Ishikawa (cell line): ENCODE measurements around the gene ERCC6L2.

Source experiments
- EGR1 ChIP-seq: IDR thresholded peaks from 2 replicates; pipeline ENCODE4 v1.6.1; 2012
- RAD21 ChIP-seq: IDR thresholded peaks from 2 replicates; pipeline ENCODE4 v1.6.1; 2012; ENCODE audit warnings: low read depth
- TCF12 ChIP-seq: IDR thresholded peaks from 2 replicates; pipeline ENCODE4 v1.6.1; 2012; ENCODE audit warnings: low read depth

- TF ChIP-seq RAD21 (no peak), EGR1 (no peak), TCF12 (no peak)
Measured at GRCh38 chr9:95890594-95890993, 15.1 kb downstream of the ERCC6L2 start.
